ENCODE measurements around the gene CKAP2L.

- no peak for TF ChIP-seq MAX (IDR thresholded peaks at IDR 0.05)
- TF ChIP-seq, protein P1, sequence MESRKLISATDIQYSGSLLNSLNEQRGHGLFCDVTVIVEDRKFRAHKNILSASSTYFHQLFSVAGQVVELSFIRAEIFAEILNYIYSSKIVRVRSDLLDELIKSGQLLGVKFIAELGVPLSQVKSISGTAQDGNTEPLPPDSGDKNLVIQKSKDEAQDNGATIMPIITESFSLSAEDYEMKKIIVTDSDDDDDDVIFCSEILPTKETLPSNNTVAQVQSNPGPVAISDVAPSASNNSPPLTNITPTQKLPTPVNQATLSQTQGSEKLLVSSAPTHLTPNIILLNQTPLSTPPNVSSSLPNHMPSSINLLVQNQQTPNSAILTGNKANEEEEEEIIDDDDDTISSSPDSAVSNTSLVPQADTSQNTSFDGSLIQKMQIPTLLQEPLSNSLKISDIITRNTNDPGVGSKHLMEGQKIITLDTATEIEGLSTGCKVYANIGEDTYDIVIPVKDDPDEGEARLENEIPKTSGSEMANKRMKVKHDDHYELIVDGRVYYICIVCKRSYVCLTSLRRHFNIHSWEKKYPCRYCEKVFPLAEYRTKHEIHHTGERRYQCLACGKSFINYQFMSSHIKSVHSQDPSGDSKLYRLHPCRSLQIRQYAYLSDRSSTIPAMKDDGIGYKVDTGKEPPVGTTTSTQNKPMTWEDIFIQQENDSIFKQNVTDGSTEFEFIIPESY (IDR thresholded peaks at IDR 0.05), result no peak
- TF ChIP-seq TAF1 (conservative IDR thresholded peaks at IDR 0.05), result no peak
- TF ChIP-seq FOXA1 (IDR thresholded peaks at IDR 0.05), result no peak
- TF ChIP-seq YY1 (IDR thresholded peaks at IDR 0.05), result no peak
- TF ChIP-seq REST (IDR thresholded peaks at IDR 0.05), result no peak
- no peak for TF ChIP-seq CTCF (IDR thresholded peaks at IDR 0.05; ENCODE audit: low read depth, low read length, missing input control)
- TF ChIP-seq ATF3 (IDR thresholded peaks at IDR 0.05), result no peak
- TF ChIP-seq GABPA (IDR thresholded peaks at IDR 0.05 in 1 of 2, conservative IDR thresholded peaks at IDR 0.05 in 1 of 2), result no peak
- no peak for TF ChIP-seq RAD21 (IDR thresholded peaks at IDR 0.05)
- TF ChIP-seq SP1 (IDR thresholded peaks at IDR 0.05), result no peak
- TF ChIP-seq NR2F2 (IDR thresholded peaks at IDR 0.05), result no peak
These were observed 23.5 kb upstream of the CKAP2L start for GRCh38 chr2:112787729-112788393.

Data from liver (tissue), 3 donors.